HG03571 (cell line): ENCODE measurements around the gene RASA2.
"Not testable (repeated sequence)": the region's sequence is repeated elsewhere in the genome, so short reads cannot be mapped to it uniquely, and the experiment has no call there.

Source experiments
- ATAC-seq: cut with Tn5 transposase; IDR thresholded peaks from one replicate; pipeline ENCODE4 v1.9.1; 2021; ENCODE audit not compliant: unreplicated experiment

The RASA2 gene

GRCh38 chr3:141529256-141529655 is 42.4 kb downstream of the RASA2 start:
- no peak for ATAC-seq

GRCh38 chr3:141529717-141530414 is 43.0 kb downstream of the RASA2 start:
- ATAC-seq: no peak

DNA sequence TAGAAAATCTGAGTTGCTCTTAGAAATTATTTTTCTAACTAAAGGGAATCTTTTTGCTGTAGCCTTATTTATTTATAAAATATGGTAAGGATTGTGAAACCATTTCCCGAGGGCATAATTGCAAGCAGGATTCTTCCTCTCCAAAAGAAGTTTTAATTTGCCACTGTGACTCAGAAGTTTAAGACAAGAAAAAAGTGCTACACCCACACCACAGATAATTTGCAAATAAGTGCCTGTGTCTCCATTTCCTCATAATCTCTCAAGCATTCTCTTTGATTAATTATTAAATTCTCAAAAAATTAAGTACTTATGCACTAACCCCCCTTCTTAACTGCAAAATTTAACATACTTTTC is 43.6 kb downstream of the RASA2 start:
- ATAC-seq: no peak

DNA sequence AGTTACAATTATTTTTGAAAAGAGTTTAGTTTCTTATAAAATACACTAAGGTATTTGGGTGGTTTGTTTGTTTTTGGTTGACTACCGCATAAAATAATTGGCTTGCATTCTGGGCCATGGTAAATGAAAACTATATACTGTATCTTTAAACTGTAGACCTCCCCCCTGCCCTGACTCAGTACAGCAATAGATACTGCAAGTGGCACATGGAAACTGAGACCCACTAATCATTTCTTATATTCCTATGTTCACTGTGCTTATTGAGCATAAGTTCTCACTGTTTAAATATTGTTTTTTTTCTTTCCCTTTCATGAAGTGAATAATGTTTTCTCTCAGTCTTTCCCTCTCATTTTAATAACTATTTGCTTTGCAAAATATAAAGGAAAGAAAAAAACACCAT is 45.8 kb downstream of the RASA2 start:
- ATAC-seq: no peak

DNA sequence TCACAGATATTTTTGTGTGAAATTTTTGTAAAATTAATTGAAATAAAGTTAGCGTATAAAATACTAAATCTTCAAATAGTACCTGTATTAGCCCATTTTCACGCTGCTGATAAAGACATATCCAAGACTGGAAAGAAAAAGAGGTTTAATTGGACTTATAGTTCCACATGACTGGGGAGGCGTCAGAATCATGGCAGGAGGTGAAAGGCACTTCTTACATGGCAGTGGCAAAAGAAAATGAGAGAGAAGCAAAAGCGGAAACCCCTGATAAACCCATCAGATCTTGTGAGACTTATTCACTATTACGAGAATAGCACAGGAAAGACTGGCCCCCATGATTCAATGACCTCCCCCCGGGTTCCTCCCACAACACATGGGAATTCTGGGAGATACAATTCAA is 49.2 kb downstream of the RASA2 start:
- not testable (repeated sequence) for ATAC-seq

DNA sequence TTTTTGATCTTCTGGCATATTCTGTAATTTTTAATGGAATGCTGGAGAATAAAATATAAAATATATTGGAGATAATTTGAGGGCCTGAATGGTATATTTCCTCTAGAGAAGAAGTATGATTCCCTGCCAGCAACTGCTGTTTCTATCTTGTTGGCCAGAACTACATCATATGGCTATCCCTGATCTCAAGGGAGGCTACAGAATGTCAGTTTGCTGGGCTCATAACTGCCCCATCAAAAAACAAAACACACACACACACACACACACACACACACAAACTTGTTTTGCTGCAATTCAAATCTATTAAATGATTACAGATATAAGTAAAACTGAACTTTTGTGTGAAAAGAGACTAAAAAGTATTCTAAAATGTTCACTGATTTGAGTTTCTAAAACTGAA is 51.0 kb downstream of the RASA2 start:
- ATAC-seq: no peak

DNA sequence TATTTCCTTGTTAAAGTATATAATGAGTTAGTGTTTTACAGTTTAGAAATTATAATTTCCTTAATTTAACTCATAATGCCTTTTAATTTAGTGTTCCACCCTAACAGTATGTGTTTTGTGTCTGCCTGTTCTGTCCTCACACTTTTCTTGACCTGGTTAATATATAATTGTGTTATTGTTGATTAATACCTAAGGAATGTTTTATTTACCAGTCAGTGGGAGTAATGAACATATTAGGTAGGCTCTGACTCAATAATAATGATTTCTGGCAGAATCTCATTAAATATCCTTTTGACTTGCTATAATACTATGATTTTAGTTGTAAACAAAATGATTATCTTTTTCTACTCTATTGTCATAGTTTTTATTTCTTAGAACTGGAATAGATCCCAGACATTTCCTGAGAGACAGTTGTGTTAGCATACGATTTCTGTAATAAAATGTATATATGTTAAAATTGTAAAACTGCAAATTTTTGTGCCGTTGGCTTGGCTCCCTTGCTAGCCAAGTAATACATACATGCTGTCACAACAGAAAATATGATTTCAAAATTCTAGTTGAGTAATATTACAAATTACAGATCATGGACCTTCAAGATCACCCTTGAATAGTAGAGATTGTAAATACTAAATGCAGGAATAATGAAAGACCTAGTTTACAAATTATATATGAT is 51.9 kb downstream of the RASA2 start:
- ATAC-seq: no peak

GRCh38 chr3:141539431-141540187 is 52.8 kb downstream of the RASA2 start:
- ATAC-seq: no peak

DNA sequence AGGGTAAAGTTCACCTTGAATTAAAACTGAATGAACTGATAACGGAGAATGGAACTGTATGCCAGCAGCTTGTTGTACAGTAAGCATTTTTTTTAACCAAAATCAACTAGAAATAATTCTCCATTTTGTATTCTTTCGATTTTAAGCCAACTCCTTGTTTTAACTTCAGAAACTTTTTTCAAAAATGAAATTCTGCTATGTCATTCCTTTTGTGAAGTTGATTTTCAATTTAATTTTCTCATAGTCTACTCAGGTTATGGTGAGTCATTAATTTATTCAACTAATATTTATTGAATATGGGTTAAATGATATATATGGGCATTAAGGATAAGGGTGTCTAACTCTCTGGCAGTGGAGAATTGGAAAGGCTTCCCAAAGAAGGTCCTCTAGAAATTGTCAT is 53.7 kb downstream of the RASA2 start:
- ATAC-seq: no peak

DNA sequence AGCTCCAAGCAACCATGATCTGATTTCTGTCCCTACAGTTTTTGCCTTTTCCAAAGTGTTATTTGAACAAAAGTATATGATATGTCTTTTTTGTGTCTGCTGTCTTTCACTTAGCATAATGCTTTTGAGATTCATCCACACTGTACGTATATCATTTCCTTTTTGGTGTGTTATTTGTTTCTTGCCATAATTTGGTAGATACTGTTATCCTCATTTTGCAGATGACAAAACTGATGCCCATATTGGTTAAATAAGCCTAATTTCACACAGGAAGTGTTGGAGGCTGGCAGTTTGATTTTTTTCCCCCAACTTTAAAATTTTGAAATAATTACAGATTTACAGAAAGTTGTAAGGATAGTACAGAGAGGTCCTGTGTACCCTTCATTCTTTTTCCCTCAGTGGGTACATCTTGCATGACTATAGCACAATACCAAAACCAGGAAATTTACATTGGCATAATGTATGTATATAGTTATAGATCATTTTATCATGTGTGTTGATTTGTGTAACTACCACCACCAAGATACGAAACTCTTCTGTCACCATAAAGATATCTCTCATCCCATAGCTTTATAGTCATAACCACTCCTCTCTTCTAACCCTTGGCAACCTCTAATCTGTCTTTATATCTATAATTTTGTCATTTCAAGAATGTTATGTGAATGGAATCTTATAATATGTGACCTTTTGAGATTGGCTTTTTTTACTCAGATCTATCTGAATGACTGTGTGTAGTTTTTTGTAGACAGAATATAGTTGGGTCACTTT is 55.6 kb downstream of the RASA2 start:
- ATAC-seq: no peak

- no peak for ATAC-seq
Observed at GRCh38 chr3:141542989-141543388, 56.2 kb downstream of the RASA2 start.

DNA sequence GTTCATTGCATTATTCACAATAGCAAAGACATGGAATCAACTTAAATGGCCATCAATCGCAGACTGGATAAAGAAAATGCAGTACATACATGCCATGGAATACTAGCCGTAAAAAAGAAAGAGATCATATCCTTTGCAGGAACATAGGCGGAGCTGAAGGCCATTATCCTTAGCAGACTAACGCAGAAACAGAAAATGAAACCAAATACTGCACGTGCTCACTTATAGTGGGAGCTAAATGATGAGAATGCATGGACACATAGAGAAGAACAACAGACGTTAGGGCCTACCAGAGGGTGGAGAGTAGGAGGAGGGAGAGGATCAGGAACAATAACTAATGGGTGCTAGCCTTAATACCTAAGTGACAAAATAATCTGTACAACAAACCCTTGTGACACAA is 57.9 kb downstream of the RASA2 start:
- no peak for ATAC-seq

- no peak for ATAC-seq
Observed at GRCh38 chr3:141546081-141546480, 59.3 kb downstream of the RASA2 start.

DNA sequence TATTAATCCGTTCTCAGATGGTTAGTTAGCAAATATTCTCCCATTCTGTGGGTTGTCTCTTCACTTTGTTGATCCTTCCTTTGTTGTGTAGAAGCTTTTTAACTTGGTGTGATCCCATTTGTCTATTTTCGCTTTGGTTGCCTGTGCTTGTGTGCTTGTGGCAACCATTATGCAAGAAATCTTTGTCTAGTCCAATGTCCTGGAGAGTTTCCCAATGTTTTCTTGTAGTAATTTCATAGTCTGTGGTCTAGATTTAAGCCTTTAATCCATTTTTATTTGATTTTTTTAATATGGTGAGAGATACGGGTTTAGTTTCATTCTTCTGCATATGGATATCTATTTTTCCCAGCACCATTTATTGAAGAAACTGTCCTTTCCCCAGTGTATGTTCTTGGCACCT is 59.8 kb downstream of the RASA2 start:
- no peak for ATAC-seq

DNA sequence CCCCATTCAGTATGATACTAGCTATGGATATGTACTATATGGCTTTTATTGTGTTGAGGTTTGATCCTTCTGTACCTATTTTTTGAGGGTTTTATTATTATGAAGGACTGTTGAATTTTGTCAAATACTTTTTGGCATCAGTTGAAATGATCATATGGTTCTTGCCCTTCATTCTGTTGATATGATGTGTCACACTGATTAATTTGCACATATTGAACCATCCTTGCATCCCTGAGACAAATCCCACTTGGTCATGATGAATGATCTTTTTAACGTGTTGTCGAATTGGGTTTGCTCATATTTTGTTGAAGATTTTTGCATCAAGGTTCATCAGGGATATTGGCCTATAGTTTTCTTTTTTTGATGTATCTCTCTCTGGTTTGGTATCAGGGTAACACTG is 61.0 kb downstream of the RASA2 start:
- no peak for ATAC-seq

DNA sequence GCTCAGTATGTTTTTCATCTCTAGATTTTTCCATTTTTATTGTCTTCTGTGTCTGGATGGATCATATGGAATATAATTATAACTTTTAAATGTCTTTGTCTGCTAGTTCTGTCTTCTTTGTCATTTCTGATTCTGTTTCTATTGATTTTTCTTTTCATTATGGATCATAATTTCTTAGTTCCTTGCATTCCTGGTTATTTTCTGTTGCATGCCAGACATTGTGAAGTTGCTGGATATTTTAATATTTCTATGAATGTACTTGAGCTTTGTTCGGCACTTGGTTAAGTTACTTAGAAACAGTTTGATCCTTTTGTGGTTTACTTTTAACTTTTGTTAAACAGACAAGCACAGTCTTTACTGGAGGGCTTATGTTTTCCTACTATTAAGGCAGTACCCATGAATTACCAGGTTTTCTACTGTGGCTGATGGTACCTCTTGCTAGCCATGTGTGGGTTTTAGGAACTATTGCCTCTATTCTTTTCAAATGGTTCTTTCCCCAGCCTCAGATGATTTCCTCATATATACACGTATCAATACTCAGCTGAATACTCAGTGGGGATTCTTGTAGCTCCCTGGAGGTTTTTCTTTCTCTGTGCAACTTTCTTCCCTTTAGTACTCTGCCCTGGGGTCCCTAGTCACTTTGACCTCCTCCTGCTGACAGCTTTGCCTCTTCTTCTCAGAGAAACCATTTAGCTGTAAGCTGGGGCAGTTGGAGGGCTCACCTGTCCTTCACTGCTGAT is 64.3 kb downstream of the RASA2 start:
- ATAC-seq: no peak

DNA sequence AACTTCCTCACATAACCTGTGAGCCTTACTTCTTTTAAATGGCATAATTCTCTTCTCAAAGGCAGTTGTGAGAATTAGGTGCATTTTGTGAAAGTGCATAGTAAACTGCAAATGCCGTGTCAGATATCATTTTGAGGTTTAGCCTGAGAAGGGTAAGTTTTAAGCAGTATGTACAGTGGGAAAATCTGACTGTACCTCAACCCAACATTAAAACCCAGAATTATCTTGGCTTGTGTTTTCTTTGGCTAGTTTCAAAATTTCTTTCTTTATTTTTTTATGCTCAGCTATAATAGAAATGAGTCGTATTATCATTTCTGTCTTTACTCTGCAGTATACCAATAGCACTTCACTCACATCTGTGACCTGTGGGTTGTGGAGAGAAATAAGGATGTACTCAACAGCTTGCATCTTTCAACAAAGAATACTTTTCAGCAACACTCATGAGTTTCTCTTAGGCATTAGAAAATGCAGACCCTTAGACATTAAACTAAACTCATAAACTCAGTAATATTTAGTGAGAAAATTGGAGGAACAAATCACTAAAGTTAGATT is 65.7 kb downstream of the RASA2 start:
- ATAC-seq: no peak

DNA sequence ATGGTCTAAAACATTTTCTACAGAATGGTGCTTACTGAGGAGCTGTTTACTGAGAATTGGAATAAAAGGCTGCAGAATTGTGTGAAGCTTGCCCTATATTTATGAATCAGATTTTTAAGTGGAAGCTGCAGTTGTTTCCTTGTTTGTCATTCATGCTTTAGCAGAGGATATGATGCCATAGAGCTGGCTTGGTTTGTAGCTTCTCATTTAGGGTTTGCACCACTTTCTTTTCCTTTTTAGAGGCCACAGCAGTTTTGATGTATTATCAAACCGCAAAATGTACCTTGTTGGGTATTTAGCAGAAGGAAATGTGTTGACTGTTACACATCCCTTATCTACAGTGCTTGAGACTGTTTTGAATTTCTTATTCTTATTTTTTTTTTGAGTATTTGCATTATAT is 66.2 kb downstream of the RASA2 start:
- no peak for ATAC-seq

- ATAC-seq: no peak
Observed at GRCh38 chr3:141556034-141556433, 69.2 kb downstream of the RASA2 start.

DNA sequence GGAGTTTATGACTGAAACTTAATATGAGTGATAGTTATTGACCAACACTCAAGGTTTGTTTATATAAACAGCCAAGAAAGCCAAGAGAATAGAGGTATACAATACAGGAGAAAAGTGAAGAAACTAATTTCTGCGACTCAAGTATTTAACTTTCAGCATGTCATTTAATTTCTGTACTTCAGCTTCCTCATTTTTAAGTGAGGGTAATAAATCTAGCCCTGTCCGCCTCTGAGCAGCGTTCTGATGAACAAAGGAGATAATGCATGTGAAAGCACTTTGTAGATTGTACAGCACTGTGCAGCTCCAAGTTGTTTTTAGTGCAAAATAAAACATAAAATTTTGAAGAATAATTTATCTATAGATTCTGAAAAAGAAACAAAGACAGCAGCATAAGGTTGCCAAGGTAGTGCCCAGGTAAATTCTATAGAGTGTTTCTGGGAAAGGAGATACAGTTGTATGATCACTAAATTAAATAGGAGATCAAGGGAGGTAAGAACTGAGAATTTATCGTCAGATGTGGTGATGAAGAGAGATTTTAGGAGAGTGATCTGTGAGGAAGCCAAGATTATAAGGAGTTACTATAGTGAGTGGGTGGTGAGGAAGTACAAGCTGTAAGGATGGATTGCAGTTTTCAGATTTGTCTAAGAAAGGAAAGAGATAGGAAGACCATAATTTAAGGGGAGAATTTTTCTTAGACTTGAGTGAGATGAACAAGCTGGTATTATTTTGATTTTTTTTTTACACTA is 71.3 kb downstream of the RASA2 start:
- no peak for ATAC-seq
